ENCODE results near the gene ASGR2. TPM values are rescaled to one million over a fixed set of nuclear protein-coding genes. Genes with fewer than 3 reads are reported as not detected.

Gene ASGR2
- total RNA-seq, 6 donors from 2014 or later = 0.98 to 3.9 (median 1.8) TPM

- Histone ChIP-seq H3K4me3 (no peak overlapping the region), H3K27ac (no peak overlapping the region), H3K27me3 (no peaks in the 10 kb centered on the region), H3K9me3 (no peaks in the 10 kb centered on the region), H3K4me1 (no peaks in the 10 kb centered on the region), H3K36me3 (no peaks in the 10 kb centered on the region)
- DNase-seq (no peak), ATAC-seq (ENCODE audit: low FRiP score in 2 of 2) (no peak)
- TF ChIP-seq POLR2A (IDR thresholded peaks at IDR 0.05) = no peak
- no peak for TF ChIP-seq EP300 (IDR thresholded peaks at IDR 0.05)
- no peak for TF ChIP-seq POLR2AphosphoS5 (IDR thresholded peaks at IDR 0.05)
- 72 to 74% methylated on average over 10 of the region's 10 CpGs for WGBS, 2 donors
Observed at GRCh38 chr17:7109461-7110322, 4.9 kb downstream of the ASGR2 start.

GRCh38 chr17:7108981-7109380, 5.6 kb downstream of the ASGR2 start:
- Histone ChIP-seq H3K4me1 (no peaks in the 10 kb centered on the region), H3K27me3 (no peaks in the 10 kb centered on the region), H3K27ac (no peak overlapping the region), H3K9me3 (no peaks in the 10 kb centered on the region), H3K4me3 (no peak overlapping the region), H3K36me3 (no peaks in the 10 kb centered on the region)
- 81 to 82% methylated on average over 8 of the region's 9 CpGs for WGBS, 2 donors
- TF ChIP-seq POLR2A (IDR thresholded peaks at IDR 0.05) (no peak), EP300 (IDR thresholded peaks at IDR 0.05) (no peak), CTCF (IDR thresholded peaks at IDR 0.05) (no peak), POLR2AphosphoS5 (IDR thresholded peaks at IDR 0.05) (no peak)
- DNase-seq (no peak), ATAC-seq (ENCODE audit: low FRiP score in 2 of 2) (no peak)

- Histone ChIP-seq H3K27ac (no peak overlapping the region), H3K27me3 (no peaks in the 10 kb centered on the region), H3K4me3 (no peak overlapping the region), H3K36me3 (no peaks in the 10 kb centered on the region), H3K9me3 (no peaks in the 10 kb centered on the region), H3K4me1 (no peaks in the 10 kb centered on the region)
- 85 to 89% methylated on average over 10 of the region's 10 CpGs for WGBS, 2 donors
- no peak for TF ChIP-seq POLR2AphosphoS5 (IDR thresholded peaks at IDR 0.05)
- no peak for TF ChIP-seq CTCF (IDR thresholded peaks at IDR 0.05)
- no peak for TF ChIP-seq POLR2A (IDR thresholded peaks at IDR 0.05)
- TF ChIP-seq EP300 (IDR thresholded peaks at IDR 0.05) = no peak
- ATAC-seq (ENCODE audit: low FRiP score in 2 of 2) (no peak), DNase-seq (no peak)
Observed at GRCh38 chr17:7108560-7108925, 6.1 kb downstream of the ASGR2 start.

GRCh38 chr17:7107795-7108559, 6.6 kb downstream of the ASGR2 start:
- DNase-seq (no peak), ATAC-seq (ENCODE audit: low FRiP score in 2 of 2) (peak in 1 of 2 donors; percentile 10)
- Histone ChIP-seq H3K36me3 (no peaks in the 10 kb centered on the region), H3K4me3 (no peak overlapping the region), H3K9me3 (no peaks in the 10 kb centered on the region), H3K27ac (no peak overlapping the region), H3K4me1 (no peaks in the 10 kb centered on the region), H3K27me3 (no peaks in the 10 kb centered on the region)
- TF ChIP-seq EP300 (IDR thresholded peaks at IDR 0.05) (no peak), POLR2A (IDR thresholded peaks at IDR 0.05) (no peak), POLR2AphosphoS5 (IDR thresholded peaks at IDR 0.05) (no peak), CTCF (IDR thresholded peaks at IDR 0.05) (no peak)
- WGBS, 2 donors = 77 to 81% methylated on average over 32 of the region's 32 CpGs

GRCh38 chr17:7107012-7107754, 7.4 kb downstream of the ASGR2 start:
- ATAC-seq (ENCODE audit: low FRiP score in 2 of 2) = peak in 1 of 2 donors; percentile 13
- H3K9me3 ChIP-seq = no peaks in the 10 kb centered on the region
- no peak overlapping the region for H3K4me3 ChIP-seq
- TF ChIP-seq EP300 (IDR thresholded peaks at IDR 0.05) (no peak), CTCF (IDR thresholded peaks at IDR 0.05) (no peak)
- no peak for DNase-seq
- no peaks in the 10 kb centered on the region for H3K27me3 ChIP-seq
- no peak overlapping the region for H3K27ac ChIP-seq
- 84 to 88% methylated on average over 13 to 20 of the region's 20 CpGs for WGBS, 2 donors
- H3K4me1 ChIP-seq = no peaks in the 10 kb centered on the region
- no peaks in the 10 kb centered on the region for H3K36me3 ChIP-seq
